GM23338 (cell line): ENCODE data around the gene MATR3. TPM values are rescaled to one million over a fixed set of nuclear protein-coding genes. Genes with fewer than 3 reads are reported as not detected.

Experiments used
- ATAC-seq: fragments of 200-7000 bp; cut with Tn5 transposase; 3 replicates; pipeline ENCODE4 v1.9.1; 2020
- DNase-seq: peaks from one replicate; pipeline ENCODE4 v3.0.0-alpha.2; 2015; ENCODE audit warnings: low spot score
- H2AFZ ChIP-seq: fragments of 200-600 bp; sonication (generic); 2 replicates; pipeline ENCODE4 v1.8.0; 2016; ENCODE audit warnings: antibody characterized with exemption, mild to moderate bottlenecking, moderate library complexity
- H3F3A ChIP-seq: fragments of 200-600 bp; sonication (generic); replicated peaks from 2 replicates; pipeline ENCODE4 v1.8.0; 2017; ENCODE audit warnings: antibody characterized with exemption, mixed run types, low read depth
- H3K27ac ChIP-seq: fragments of 200-600 bp; sonication (generic); 2 replicates; pipeline ENCODE4 v1.6.1; 2016; ENCODE audit warnings: low read depth
- H3K27me3 ChIP-seq: fragments of 200-600 bp; sonication (generic); 2 replicates; pipeline ENCODE4 v1.8.0; 2016; ENCODE audit warnings: mild to moderate bottlenecking, mixed run types, moderate library complexity; ENCODE audit not compliant: insufficient read depth
- H3K36me3 ChIP-seq: fragments of 200-600 bp; sonication (generic); 2 replicates; pipeline ENCODE4 v1.8.0; 2016; ENCODE audit warnings: mild to moderate bottlenecking; ENCODE audit not compliant: insufficient read depth
- H3K4me1 ChIP-seq: fragments of 200-600 bp; sonication (generic); 2 replicates; pipeline ENCODE4 v1.8.0; 2016; ENCODE audit warnings: mild to moderate bottlenecking, moderate library complexity; ENCODE audit not compliant: insufficient read depth
- H3K4me2 ChIP-seq: fragments of 200-600 bp; sonication (generic); 2 replicates; pipeline ENCODE4 v1.7.1; 2017; ENCODE audit warnings: mixed run types
- H3K4me3 ChIP-seq: fragments of 200-600 bp; sonication (generic); 2 replicates; pipeline ENCODE4 v1.6.1; 2016; ENCODE audit warnings: mixed run types
- H3K79me2 ChIP-seq: fragments of 200-600 bp; sonication (generic); replicated peaks from 2 replicates; pipeline ENCODE4 v1.8.0; 2017; ENCODE audit warnings: mild to moderate bottlenecking; ENCODE audit not compliant: insufficient read depth
- H3K9me2 ChIP-seq: fragments of 200-600 bp; sonication (generic); 2 replicates; pipeline ENCODE4 v1.8.0; 2017; ENCODE audit not compliant: insufficient read depth
- H4K20me1 ChIP-seq: fragments of 200-600 bp; sonication (generic); replicated peaks from 2 replicates; pipeline ENCODE4 v1.8.0; 2017; ENCODE audit warnings: mild to moderate bottlenecking; ENCODE audit not compliant: insufficient read depth
- H3K27ac Mint-ChIP-seq: 2 replicates; pipeline ENCODE4 v1.8.0; 2020; ENCODE audit warnings: inconsistent platforms, mild to moderate bottlenecking, moderate library complexity, mixed read lengths
- H3K27me3 Mint-ChIP-seq: 3 replicates; pipeline ENCODE4 v1.8.0; 2022; ENCODE audit warnings: low read depth, mild to moderate bottlenecking, moderate library complexity, mixed read lengths, inconsistent platforms; ENCODE audit not compliant: insufficient read depth, poor library complexity
- H3K36me3 Mint-ChIP-seq: 3 replicates; pipeline ENCODE4 v1.8.0; 2021; ENCODE audit warnings: low read depth, mild to moderate bottlenecking, inconsistent platforms, moderate library complexity, mixed read lengths
- H3K4me1 Mint-ChIP-seq: 3 replicates; pipeline ENCODE4 v1.8.0; 2020; ENCODE audit warnings: mild to moderate bottlenecking, inconsistent platforms, mixed read lengths
- H3K4me3 Mint-ChIP-seq: 3 replicates; pipeline ENCODE4 v1.8.0; 2021; ENCODE audit warnings: moderate library complexity, mild to moderate bottlenecking, inconsistent platforms, mixed read lengths
- H3K9me3 Mint-ChIP-seq: 3 replicates; pipeline ENCODE4 v1.8.0; 2020; ENCODE audit warnings: moderate library complexity, mild to moderate bottlenecking, inconsistent platforms, mixed read lengths
- ETS1 ChIP-seq: IDR thresholded peaks from 2 replicates; pipeline ENCODE4 v1.6.1; 2016; ENCODE audit warnings: antibody characterized with exemption
- EZH2phosphoT487 ChIP-seq: fragments of 200-600 bp; sonication (generic); IDR thresholded peaks from one replicate; pipeline ENCODE4 v1.8.1; 2018; ENCODE audit warnings: antibody characterized with exemption; ENCODE audit not compliant: unreplicated experiment
- NANOG ChIP-seq: IDR thresholded peaks from 2 replicates; pipeline ENCODE4 v1.6.1; 2016; ENCODE audit warnings: antibody characterized with exemption, borderline replicate concordance
- POLR2AphosphoS5 ChIP-seq: IDR thresholded peaks from 2 replicates; pipeline ENCODE4 v1.6.1; 2016; ENCODE audit warnings: antibody characterized with exemption, low read depth
- polyA plus RNA-seq: library from polyadenylated mRNA; unstranded; fragments of >200 nt; fragmentation: Nextera tagmentation; extraction: Ambion mirVana; gene quantifications from 2 replicates; pipeline ENCODE4 v1.2.1, GENCODE V29; 2016
- total RNA-seq: library from RNA; depleted of rRNA; stranded (reverse); fragments of >200 nt; shearing (Covaris generic); gene quantifications from 2 replicates; pipeline ENCODE4 v1.2.3, GENCODE V29; 2014
- TF ChIP-seq, protein P1 (sequence below): fragments of 250-450 bp; sonication (Bioruptor Pico); IDR thresholded peaks from 2 replicates; pipeline ENCODE4 v1.5.0; 2020; ENCODE audit warnings: mild to moderate bottlenecking, moderate library complexity
- TF ChIP-seq, protein P2 (sequence below), 2 experiments: fragments of 200-600 bp in 1 of 2; sonication (generic) in 1 of 2; conservative IDR thresholded peaks; 2 replicates each; pipeline versions ENCODE4 v1.5.1 to v1.6.1; 2016 to 2017; ENCODE audit warnings: antibody characterized with exemption in 2 of 2, low read depth in 2 of 2, mild to moderate bottlenecking in 2 of 2, moderate library complexity in 1 of 2

Gene MATR3
- total and polyA plus RNA-seq, 2 experiments from 2014 or later: 278 to 506 TPM

DNA sequence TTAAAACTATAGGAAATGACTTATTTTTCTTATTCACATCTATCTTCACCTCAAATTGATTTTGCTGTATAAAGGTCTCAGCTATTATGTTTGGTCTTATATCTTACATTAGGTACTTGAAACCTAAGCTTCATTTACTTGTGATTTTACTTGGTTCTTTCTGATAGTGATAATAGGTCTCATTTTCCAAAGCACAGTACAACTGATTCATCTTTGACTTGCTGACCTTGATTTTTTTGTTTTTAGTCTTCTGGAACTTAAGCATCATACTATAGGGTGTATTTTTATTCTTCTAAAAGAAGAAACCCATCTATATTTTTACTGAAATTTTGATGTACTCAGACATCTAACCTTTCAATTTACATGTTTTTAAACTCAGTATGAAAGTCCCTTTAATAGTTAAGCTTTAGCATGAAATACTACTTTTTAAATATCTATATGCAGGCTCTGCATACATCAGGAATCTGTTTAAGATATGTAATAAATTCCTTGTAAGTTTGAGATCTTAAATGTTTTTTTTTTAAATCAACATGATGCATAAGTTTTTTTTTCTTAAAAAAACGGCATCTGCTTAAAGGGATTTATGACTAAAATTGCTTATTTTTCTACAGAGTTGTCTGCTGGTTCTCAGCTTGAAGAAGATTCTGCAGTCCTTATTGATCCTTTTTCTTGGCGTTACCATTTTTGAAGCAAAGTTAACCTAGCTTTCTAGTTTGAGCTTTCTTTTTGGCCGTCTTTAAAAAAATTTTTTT lies 13.3 kb downstream of the MATR3 start:
- Mint-ChIP-seq H3K9me3 (no peaks in the 10 kb centered on the region), H3K27ac (no peak overlapping the region), H3K4me3 (no peak overlapping the region), H3K36me3 (peaks cover 8% of the 10 kb centered on the region; the same call in 2 of the 3 replicates), H3K4me1 (peaks cover 71% of the 10 kb centered on the region), H3K27me3 (no peaks in the 10 kb centered on the region)
- peaks cover 64% of the 10 kb centered on the region for H3K4me1 ChIP-seq
- H3K4me3 ChIP-seq: no peak overlapping the region
- H3K27ac ChIP-seq: no peak overlapping the region
- H3K9me2 ChIP-seq: no peaks in the 10 kb centered on the region
- ATAC-seq: no peak
- H3K36me3 ChIP-seq: no peaks in the 10 kb centered on the region
- peaks cover 100% of the 10 kb centered on the region for H3K79me2 ChIP-seq
- no peak for DNase-seq
- no peak overlapping the region for H2AFZ ChIP-seq
- peaks cover 91% of the 10 kb centered on the region for H4K20me1 ChIP-seq
- no peak overlapping the region for H3K4me2 ChIP-seq
- H3F3A ChIP-seq: no peaks in the 10 kb centered on the region
- no peaks in the 10 kb centered on the region for H3K27me3 ChIP-seq
- TF ChIP-seq, protein P1, sequence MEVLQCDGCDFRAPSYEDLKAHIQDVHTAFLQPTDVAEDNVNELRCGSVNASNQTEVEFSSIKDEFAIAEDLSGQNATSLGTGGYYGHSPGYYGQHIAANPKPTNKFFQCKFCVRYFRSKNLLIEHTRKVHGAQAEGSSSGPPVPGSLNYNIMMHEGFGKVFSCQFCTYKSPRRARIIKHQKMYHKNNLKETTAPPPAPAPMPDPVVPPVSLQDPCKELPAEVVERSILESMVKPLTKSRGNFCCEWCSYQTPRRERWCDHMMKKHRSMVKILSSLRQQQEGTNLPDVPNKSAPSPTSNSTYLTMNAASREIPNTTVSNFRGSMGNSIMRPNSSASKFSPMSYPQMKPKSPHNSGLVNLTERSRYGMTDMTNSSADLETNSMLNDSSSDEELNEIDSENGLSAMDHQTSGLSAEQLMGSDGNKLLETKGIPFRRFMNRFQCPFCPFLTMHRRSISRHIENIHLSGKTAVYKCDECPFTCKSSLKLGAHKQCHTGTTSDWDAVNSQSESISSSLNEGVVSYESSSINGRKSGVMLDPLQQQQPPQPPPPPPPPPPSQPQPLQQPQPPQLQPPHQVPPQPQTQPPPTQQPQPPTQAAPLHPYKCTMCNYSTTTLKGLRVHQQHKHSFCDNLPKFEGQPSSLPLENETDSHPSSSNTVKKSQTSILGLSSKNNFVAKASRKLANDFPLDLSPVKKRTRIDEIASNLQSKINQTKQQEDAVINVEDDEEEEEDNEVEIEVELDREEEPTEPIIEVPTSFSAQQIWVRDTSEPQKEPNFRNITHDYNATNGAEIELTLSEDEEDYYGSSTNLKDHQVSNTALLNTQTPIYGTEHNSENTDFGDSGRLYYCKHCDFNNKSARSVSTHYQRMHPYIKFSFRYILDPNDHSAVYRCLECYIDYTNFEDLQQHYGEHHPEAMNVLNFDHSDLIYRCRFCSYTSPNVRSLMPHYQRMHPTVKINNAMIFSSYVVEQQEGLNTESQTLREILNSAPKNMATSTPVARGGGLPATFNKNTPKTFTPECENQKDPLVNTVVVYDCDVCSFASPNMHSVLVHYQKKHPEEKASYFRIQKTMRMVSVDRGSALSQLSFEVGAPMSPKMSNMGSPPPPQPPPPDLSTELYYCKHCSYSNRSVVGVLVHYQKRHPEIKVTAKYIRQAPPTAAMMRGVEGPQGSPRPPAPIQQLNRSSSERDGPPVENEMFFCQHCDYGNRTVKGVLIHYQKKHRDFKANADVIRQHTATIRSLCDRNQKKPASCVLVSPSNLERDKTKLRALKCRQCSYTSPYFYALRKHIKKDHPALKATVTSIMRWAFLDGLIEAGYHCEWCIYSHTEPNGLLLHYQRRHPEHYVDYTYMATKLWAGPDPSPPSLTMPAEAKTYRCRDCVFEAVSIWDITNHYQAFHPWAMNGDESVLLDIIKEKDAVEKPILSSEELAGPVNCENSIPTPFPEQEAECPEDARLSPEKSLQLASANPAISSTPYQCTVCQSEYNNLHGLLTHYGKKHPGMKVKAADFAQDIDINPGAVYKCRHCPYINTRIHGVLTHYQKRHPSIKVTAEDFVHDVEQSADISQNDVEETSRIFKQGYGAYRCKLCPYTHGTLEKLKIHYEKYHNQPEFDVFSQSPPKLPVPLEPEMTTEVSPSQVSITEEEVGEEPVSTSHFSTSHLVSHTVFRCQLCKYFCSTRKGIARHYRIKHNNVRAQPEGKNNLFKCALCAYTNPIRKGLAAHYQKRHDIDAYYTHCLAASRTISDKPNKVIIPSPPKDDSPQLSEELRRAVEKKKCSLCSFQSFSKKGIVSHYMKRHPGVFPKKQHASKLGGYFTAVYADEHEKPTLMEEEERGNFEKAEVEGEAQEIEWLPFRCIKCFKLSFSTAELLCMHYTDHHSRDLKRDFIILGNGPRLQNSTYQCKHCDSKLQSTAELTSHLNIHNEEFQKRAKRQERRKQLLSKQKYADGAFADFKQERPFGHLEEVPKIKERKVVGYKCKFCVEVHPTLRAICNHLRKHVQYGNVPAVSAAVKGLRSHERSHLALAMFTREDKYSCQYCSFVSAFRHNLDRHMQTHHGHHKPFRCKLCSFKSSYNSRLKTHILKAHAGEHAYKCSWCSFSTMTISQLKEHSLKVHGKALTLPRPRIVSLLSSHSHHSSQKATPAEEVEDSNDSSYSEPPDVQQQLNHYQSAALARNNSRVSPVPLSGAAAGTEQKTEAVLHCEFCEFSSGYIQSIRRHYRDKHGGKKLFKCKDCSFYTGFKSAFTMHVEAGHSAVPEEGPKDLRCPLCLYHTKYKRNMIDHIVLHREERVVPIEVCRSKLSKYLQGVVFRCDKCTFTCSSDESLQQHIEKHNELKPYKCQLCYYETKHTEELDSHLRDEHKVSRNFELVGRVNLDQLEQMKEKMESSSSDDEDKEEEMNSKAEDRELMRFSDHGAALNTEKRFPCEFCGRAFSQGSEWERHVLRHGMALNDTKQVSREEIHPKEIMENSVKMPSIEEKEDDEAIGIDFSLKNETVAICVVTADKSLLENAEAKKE (CRISPR knock-in tag): no peak

DNA sequence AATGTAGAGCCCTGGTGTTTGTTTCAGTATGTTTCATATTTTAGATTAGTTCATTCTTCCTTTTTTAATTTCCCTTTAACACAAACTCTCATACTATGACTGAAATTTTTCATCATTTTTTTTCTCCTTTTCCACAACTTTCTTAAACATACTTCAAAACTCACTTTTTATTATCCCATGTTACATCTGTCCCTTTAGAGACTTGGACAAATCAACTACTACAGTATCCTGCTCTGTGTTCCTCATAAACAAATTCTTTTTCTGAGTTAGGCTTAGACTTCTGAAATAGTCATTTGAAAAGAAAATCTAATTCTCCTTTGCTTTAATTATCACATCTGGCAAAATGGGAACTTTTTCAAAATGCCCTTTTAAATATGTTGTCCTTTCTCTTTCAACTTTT lies 15.3 kb downstream of the MATR3 start:
- Mint-ChIP-seq H3K4me1 (peaks cover 66% of the 10 kb centered on the region), H3K27ac (no peak overlapping the region), H3K9me3 (no peaks in the 10 kb centered on the region), H3K36me3 (peaks cover 5% of the 10 kb centered on the region; the same call in 2 of the 3 replicates), H3K27me3 (no peaks in the 10 kb centered on the region), H3K4me3 (no peak overlapping the region)
- peaks cover 63% of the 10 kb centered on the region for H3K4me1 ChIP-seq
- no peaks in the 10 kb centered on the region for H3F3A ChIP-seq
- DNase-seq: no peak
- H3K79me2 ChIP-seq: peaks cover 100% of the 10 kb centered on the region
- H3K27ac ChIP-seq: no peak overlapping the region
- no peaks in the 10 kb centered on the region for H3K9me2 ChIP-seq
- H3K36me3 ChIP-seq: no peaks in the 10 kb centered on the region
- ATAC-seq: no peak
- no peaks in the 10 kb centered on the region for H3K27me3 ChIP-seq
- no peak overlapping the region for H2AFZ ChIP-seq
- H3K4me2 ChIP-seq: no peak overlapping the region
- H4K20me1 ChIP-seq: peaks cover 90% of the 10 kb centered on the region
- H3K4me3 ChIP-seq: no peak overlapping the region
- TF ChIP-seq NANOG (no peak), ETS1 (no peak), POLR2AphosphoS5 (no peak), EZH2phosphoT487 (no peak)
- TF ChIP-seq, protein P2, sequence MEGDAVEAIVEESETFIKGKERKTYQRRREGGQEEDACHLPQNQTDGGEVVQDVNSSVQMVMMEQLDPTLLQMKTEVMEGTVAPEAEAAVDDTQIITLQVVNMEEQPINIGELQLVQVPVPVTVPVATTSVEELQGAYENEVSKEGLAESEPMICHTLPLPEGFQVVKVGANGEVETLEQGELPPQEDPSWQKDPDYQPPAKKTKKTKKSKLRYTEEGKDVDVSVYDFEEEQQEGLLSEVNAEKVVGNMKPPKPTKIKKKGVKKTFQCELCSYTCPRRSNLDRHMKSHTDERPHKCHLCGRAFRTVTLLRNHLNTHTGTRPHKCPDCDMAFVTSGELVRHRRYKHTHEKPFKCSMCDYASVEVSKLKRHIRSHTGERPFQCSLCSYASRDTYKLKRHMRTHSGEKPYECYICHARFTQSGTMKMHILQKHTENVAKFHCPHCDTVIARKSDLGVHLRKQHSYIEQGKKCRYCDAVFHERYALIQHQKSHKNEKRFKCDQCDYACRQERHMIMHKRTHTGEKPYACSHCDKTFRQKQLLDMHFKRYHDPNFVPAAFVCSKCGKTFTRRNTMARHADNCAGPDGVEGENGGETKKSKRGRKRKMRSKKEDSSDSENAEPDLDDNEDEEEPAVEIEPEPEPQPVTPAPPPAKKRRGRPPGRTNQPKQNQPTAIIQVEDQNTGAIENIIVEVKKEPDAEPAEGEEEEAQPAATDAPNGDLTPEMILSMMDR (conservative IDR thresholded peaks at IDR 0.05; ENCODE audit: low read depth in 2 of 2): no peak
